NCI-H1694 treated with DMSO at 0.1 percent for 48 hours (cell line): ENCODE data around the gene DDX4.

Experiments
- DNase-seq: peaks from one replicate; lab custom pipeline; 2025; lab: John Stamatoyannopoulos, UW

Gene DDX4

DNA sequence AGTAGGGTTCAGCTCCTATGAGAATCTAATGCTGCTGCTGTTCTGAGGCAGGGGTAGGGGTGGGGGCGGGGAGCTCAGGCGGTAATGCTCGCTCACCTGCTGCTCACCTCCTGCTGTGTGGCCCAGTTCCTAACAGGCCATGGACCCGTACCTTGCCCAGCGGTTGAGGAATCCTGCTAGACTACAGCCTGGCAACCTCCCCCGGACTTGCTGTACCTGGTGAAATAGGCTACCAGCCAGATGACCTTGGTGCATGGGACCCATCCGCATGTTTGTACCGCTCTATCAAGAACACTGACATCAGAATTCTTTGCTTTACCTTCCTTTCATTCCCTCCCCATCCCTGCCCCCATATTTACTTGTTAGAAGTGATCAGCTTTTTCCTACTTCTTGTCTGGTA lies 128.6 kb downstream of the DDX4 start:
- DNase-seq, result no peak
